HG03442 (cell line): ENCODE measurements around the gene SESN3.
"Not testable (repeated sequence)": the region's sequence is repeated elsewhere in the genome, so short reads cannot be mapped to it uniquely, and the experiment has no call there.

Experiments used
- ATAC-seq: cut with Tn5 transposase; IDR thresholded peaks from one replicate; pipeline ENCODE4 v1.9.1; 2021; ENCODE audit warnings: mild to moderate bottlenecking, moderate library complexity; ENCODE audit not compliant: unreplicated experiment

SESN3 gene

DNA sequence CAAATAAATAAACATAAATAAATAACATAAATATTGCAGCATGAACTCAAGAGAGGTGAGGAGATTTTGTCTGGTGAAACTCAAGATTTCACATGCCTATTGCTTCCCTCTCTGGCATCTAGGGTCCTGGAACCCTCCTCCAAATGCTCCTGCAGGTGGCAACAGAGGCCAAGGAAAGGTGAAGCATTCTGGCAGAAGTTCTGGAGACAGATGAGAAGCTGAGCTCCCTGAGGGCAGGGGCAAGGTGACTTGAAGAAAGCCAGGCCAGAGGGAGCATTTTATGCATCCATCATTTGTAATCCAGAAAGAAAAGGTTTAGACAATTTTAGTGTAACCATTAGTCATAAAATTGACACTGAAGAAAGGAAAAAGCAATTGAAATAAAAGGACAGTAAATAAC, 76.5 kb downstream of the SESN3 start:
- no peak for ATAC-seq

DNA sequence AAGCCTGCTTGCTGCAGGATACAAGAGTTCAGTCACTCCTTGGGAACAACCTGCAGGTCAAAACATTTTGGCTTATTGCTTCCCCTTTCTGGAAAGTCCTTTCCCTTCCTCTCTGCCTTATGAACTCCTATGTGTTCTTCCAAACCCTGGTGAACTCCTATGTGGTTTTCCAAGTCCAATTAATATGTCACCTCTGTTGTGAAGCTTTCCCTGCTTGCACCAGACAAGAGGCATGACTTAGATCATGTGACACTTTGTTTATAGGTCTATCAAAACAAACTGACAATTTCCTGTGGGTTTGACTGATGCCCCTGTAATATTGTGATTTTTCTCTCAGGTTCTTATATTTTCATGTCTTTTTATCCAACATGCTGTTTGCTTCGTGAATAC, 77.2 kb downstream of the SESN3 start:
- ATAC-seq: no peak

DNA sequence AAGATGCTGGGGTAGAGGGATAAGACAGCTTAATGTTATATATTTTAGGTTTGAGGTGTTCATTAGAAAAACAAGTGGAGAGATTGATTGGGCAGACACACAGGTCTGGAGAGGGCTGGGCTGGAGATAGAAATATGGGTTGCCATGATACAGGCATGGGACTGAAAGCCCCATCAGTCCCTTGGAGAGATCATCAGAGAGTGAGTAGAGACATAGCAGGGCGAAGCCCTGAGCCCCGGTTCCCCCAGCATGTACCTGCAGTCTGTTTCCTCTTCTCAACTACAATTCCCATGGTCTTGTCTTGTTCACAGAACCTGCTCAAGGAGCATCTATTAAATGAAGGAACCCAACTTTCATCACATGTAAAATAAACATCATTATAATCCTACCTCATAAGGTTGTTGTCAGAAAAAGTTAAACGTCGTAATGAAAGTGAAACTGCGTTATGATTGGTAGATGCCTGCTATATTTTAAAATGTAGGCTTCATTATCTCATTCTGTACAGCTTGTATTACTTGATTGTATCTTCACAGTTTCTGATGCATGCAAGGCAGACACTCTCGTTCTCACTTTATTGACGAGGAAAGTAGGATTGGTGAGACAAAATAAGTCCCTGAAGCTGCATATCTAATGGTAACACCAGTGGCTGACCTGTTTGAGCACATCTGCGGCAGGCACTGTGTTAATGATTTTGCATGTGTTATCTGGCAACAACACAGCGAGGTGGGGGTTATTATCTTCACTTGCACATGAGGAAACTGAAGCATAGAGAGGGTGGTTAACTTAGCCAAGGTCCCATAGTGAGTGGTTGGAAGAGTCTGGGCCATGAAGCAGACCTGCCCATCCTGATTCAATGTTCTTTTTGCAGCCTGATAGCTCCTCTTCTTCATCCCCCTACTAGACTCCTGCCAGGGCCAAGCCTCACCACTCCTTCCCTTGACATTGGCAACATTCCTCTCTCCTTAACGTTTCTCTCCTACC, 77.8 kb downstream of the SESN3 start:
- ATAC-seq: no peak

DNA sequence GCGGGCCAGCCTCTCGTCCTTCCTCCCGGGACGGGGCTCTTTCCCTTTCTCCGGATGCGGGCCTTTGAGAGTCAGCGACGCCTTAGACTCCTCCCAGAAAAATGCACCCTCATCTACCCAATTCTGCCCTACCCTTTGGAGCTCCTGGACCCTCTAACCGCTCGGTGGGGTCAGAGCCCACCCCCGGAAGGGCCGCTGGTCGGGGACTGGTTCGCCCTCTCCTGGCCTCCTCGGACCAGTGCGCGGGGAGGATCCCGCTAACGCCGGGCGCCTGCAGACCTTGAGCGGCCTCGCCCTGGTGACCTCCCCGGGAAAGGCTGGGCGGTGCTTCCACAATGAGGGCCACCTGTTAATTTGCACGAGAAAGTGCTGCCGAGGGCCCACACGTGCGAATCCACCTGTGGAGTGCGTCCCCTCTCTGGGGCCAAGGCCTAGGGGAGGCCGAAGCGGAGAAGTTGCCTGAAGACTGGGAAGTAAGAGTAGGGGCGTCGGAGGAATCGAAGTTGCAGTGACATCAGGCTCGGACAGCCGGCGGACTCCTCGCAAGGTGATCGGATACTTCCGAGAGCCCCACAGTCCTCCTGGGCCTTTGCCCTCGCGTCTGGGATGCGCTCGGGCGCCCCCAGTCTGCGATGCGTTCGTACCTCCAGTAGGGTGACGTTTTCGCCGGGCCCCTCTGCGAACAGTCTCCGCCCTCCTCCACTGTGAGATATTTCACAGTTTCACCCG, 79.9 kb downstream of the SESN3 start:
- peak; percentile 85 for ATAC-seq

DNA sequence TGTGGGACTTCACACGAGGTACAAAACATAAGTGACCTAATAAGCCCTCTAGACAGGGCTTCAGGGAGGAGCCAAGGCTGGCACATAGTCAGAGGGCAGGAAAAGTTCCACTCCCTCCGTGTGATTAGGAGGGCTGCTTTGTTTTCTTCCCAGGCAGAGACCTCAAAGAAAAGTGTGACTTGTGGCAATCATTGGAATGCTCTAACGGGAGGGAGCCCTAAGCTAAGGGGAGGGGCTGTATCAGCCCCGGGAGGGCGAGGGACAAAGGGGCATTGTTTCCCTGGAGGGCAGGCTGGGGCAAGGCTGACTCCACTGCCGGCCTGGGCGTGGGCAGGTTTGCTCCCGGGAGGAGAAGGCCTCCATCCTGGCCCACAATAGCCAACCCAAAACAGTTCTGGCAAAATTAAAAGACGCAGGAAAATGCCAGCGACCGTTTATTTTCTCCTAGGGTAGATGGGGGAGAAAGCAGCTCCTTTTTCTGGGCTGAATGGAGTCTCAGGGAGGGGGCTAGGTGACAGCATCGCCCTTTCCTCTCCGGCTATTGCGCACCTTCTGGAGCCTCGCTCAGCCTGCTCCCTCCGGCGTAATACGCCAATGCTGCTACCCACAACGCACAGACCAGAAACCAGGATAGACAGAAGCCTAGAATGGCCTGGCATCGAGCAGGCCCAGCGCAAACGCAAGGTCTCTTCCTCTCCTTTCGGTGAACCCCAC, 81.2 kb downstream of the SESN3 start:
- no peak for ATAC-seq

DNA sequence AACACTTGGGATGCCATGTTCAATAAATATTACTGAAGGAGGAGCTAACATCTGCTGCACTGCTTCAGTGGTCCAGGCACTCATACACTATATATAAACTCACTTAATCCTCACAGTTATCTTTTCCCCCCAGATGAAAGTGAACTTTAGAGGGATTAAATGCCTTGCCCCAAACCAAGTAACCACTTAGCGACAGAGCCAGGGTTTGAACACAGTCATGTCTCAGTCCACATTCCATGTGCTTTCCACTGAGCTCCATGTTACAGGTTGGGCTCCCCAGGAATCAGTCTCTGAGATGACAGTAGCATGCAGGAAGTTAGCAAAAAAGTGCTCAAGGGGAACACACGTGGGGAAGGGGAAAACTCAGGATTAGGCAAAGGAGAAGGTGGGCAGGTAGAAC, 82.1 kb downstream of the SESN3 start:
- no peak for ATAC-seq

DNA sequence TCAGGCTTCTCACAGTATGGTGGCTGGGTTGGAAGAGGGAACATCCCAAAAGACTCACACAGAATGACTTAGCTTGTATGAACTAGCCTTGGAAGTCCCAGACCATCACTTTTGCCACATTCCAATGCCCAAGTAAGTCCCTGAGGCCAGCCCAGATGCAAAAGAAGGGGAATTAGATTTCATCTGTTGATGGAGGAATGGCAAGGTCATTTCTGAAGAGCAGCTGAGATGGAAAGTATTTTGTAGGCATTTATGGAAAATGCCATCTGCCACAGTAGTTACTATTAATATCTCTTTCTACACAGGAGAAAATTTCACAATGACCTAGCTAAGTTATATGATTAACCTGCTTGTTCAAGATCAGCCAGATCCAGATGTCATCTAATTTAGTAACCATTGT, 82.6 kb downstream of the SESN3 start:
- ATAC-seq: no peak

DNA sequence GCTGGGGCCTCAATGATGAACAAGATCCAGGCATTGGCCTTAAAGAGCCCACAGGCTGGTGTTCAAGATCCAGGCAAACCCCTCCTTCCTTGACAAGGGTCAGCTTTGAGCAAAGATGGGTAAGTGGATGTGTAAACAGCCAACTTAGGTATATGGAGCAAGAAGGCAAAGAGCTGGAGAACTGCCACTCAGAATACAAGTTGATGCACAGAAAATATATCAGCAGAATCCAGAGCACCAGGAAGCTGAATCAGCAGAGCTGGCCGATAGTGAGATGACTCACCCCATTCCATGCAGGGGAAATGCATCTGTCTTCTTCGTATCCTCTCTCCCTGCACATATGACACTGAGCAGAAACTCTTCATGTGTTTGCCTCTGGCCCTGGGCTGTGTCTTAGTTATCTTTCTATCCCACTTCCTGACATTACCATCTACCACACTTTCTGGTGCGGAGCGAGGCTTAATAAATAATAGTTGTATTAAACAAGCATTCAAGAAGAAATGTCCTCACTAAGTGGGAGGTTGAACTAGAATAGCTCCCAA, 83.6 kb downstream of the SESN3 start:
- ATAC-seq: no peak

DNA sequence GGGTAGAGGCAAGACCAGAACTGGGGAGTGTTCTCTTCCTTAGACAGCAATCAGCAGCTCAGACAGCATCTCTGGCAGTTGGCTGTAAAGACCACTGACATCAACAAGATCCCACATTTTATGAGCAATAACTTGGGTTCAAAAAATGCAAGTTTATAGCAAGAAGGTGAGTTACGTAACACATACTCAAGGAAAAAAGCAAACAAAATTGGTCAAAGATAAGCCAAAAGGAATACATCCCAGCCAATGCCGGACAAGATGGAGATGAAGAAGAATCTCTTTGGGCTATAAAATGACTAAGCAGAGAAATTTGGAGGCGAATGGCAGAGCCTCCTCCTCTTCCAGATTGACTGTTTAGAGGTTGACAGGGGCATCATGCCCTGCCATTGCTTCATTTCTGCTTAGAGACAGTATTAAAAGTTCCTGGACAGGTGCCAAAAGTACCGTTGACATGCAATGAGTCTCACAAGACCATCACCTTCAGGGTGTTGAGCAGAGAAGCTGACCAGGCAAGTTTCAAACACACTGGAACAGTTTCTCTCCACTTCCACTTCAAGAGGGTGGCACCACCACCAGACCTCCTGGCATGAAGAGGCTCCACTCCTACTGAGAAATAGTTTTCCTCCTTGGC, 85.5 kb downstream of the SESN3 start:
- ATAC-seq: no peak

DNA sequence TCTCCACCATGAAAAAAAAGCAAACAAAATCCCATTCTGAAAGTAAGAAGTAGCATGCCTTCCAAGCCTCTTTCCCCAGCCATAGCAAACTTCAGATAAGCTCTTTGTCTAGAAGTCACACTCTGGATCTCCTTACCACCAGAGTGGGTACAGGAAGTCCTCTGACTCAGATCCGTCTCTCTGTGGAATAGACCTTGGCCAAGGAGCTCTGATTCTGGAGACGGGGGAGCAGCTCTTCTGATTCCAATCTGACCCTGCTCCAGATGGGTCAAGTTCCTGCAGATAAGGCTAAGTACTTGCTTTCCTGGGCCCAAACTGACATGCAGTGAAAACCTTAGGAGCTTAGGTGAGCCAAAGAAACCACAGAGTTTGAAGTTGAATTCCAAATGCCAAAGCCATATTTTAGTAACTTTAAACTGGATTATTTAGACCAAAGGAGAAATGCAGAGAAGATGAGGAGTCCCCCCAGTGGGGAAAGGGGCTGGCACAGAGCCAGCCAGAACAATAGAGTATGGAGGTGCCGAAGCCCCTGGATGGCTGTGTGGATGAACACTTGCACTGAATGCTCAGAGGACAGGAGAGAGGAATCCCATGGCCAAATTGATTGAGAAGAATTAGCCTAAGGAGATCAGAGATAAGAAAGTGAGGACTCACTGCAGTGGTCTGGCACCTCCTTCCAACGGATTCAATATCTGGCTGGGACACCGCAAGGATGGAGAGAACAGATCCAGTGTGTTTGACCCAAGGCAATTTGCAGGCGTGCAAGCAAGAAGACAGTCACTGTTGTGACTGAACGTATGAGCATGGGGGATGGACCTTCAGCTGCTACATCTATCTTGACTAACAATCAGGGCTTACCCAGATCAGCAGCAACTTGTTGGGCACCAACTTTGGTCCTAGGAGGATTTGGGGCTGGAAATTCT, 86.4 kb downstream of the SESN3 start:
- ATAC-seq: no peak

DNA sequence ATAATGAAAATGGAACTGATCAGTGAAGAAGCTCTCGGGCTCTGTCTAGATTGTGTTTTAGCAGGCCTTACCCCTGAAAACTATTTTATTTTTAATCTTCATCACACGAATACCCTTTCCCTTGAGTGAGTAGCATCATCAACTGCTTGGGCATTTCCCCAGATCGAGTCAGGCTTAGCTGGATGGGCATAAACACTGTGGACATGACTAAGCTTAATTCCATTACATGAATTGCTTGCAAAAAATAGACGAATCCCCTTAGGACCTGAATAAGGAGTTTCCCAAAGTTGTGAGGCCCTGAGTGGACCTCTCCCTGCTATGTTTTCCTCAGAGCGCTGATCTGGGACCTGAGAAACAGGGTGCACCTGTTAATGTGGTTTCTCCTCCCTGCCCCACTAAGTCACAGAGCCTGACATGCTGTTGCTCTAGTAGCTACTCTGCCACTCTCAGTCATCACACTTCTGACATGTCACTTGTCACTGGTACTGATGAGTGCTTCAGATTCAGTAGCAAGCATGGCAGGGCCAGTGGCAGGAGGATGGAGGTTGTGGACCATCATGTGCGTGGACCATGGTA, 87.8 kb downstream of the SESN3 start:
- no peak for ATAC-seq

DNA sequence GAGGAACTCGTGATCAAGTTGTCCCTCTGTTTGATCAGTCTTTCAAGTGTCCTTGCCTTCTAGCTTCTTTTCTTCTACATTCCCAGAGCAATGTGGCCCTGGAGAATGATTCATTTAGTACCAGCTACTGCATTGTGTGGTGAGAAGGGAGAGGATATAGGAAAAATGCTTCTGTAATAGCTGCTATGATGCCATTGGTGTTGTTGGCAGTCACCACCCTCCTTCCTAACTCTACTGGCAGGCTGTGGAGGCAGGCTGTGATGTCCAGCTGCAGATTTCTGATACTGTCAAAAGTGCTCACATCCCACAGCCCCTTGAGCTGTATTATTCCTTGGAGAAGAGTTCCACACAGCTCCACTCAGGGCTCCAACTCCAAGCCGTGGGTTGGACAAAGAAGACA, 88.6 kb downstream of the SESN3 start:
- no peak for ATAC-seq

DNA sequence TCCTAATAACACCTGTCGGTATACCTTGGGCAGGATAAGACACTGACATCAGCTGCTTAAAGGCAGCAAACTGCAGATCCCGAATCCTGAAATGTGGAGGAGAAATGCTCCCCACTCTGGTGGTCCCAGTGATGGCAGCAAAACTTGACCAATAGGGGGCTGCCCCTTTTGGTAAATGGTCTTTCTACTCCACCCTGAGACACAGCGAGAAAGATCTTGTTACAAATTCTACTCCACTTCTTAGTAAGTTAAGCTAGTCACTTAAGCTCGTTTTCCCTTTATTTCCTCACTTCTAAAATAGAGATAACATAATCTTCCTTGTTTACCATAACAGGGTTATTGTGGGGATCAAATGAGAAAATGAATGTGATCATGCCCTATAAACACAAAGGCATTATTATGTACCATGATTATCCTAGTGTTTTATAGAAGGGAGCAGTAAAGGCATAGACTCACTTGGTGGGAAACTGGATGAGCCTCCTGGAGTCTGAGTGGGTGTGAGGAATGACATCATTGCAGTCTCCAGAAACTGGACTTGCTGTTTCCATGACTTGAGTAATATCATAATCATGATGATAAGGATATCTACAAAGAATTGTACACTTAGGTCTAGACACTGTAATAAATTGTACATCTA, 90.5 kb downstream of the SESN3 start:
- ATAC-seq: no peak

DNA sequence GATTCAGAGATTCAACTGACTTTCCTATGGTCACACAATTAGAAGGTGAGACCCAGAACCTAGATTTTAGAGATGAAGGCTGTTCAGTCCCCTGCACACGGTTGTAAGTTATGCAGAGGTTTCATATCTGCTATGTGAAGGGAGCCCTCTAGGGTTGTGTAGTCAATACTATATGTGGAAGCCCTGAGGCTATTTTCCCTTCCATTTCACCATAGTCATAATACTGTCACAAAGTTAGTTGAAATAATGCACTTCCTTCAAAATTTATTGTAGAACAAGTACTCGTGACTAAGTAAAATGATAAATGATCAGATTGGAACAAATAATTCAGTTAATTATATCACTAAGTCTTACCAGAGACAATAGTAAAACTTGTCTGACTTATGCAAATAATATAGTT, 92.6 kb downstream of the SESN3 start:
- peak; percentile 85 for ATAC-seq

DNA sequence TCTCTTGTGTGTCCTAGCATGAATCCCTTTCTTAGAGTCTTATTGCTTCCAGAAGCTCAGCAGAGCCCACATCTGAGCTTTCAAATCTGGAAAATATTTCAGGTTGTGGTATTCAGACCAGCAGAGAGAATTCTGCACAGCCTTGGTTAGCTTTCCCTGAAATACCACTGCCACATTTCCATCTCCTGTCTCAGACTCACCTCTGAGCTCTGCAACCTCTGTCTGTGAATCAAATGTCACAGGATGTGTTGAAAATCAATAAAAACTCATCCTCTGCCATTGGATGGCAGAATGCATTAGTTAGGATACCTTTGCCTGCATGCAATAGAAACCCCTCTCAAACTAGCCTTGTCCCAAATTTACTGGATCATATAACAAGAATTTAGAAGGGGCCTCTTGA, 93.7 kb downstream of the SESN3 start:
- ATAC-seq: no peak

DNA sequence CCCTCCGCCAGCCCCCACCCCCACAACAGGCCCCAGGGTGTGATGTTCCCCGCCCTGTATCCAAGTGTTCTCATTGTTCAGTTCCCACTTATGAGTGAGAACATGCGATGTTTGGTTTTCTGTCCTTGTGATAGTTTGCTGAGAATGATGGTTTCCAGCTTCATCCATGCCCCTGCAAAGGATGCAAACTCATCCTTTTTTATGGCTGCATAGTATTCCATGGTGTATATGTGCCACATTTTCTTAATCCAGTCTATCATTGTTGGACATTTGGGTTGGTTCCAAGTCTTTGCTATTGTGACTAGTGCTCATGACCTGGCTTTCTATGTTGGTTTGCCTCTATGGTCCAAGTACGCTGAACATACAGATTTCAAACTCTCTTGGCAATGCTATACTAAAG, 94.3 kb downstream of the SESN3 start:
- ATAC-seq: not testable (repeated sequence)

DNA sequence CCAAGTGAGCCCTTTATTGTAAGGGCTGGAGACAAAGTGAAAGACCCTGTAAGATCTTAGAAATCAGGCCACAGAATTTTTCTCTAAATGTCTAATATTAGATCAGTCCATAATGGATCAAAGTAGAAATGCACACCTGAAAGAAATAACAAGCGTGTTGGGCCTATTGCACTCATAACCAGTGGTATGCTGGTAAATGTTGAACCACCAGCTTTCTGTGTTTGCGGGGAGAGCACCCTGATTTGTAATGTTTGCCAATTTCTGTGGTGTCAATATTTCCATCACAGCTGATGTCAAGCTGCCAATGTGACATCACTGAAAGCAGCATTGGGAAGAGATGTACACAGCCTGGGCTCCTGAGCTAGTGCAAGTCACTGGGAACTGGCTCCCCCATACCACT, 95.1 kb downstream of the SESN3 start:
- ATAC-seq: no peak

DNA sequence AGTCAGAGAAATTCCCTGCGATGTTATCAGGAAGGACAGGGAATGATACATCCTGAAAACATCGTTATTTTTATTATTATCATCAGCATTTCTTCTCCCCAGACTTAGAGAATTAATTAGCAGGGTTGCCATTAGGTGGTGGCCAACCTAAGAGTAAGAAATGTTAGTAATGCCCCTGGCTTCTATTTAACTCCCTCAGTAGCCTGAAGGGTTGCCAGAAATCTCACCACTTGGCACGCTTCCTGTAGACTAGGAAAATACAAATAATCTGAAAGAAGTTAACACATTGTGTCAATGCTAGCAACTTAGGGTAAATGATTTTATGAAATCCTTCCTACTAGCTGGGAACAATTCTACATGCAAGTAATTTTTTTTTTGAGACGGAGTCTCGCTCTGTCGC, 95.8 kb downstream of the SESN3 start:
- no peak for ATAC-seq

DNA sequence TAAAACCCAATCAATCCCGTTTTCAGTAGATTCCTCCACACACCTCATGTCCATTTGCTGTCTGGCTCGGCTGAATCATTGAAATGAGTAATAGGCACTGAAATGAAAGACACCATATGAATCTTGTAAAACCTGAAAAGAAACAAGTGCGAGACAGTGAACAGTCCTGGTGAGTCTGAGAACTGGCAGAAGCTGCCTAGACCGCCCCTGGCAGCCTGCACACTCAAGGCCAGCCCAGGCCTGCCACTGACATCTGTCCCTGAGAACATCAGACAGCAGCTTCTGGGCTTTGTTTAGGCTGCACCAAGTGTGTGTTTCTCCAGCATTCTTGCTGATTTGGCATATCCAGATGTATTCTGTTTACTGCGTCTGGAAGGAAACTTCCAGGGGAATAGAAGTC, 96.5 kb downstream of the SESN3 start:
- ATAC-seq: no peak
